Left lung (tissue), 10 donors: ENCODE results near the gene OAS2. TPM values are rescaled to one million over a fixed set of nuclear protein-coding genes. Genes with fewer than 3 reads are reported as not detected.

Source experiments
- ATAC-seq: fragments of 200-7000 bp; cut with Tn5 transposase; one replicate; pipeline ENCODE4 v1.9.1; 2020; ENCODE audit warnings: moderate library complexity
- DNase-seq, 4 donors: peaks; one replicate each; pipeline ENCODE4 v3.0.0-alpha.2; 2013 to 2020
- H3K27ac ChIP-seq, 2 donors: fragments of 200-600 bp; sonication (generic) in 1 of 2; one replicate each; pipeline versions ENCODE4 v1.5.0 to v1.8.0; 2020 to 2021
- H3K27me3 ChIP-seq, 2 donors: fragments of 200-600 bp; sonication (generic) in 1 of 2; one replicate each; pipeline versions ENCODE4 v1.5.0 to v1.8.0; 2020 to 2021
- H3K36me3 ChIP-seq, 2 donors: fragments of 200-600 bp; sonication (generic) in 1 of 2; one replicate each; pipeline versions ENCODE4 v1.5.0 to v1.8.0; 2020 to 2021
- H3K4me1 ChIP-seq, 2 donors: fragments of 200-600 bp; one replicate each; pipeline ENCODE4 v1.8.0; 2021
- H3K4me3 ChIP-seq, 2 donors: fragments of 200-600 bp; sonication (generic) in 1 of 2; one replicate each; pipeline versions ENCODE4 v1.5.0 to v1.8.0; 2020 to 2021; ENCODE audit warnings: mild to moderate bottlenecking in 1 of 2
- H3K9me3 ChIP-seq, 2 donors: fragments of 200-600 bp; sonication (generic) in 1 of 2; one replicate each; pipeline versions ENCODE4 v1.5.0 to v1.8.0; 2020 to 2021
- intact Hi-C, 2 donors: fragments of 100-400 bp; cut with DNase I; formaldehyde crosslinking; loops; one replicate each; pipeline versions ENCODE4 v1.11.2 to v1.14.2; 2022
- polyA plus RNA-seq, 6 donors: library from polyadenylated mRNA; unstranded; fragments of 120-200 nt; gene quantifications; one replicate each; pipeline ENCODE4 v1.2.1, GENCODE V29; 2013; ENCODE audit not compliant: insufficient read length in 6 of 6
- total RNA-seq, 2 donors: library from RNA; stranded (reverse); fragmentation: NEBNext Ultra II Directional; extraction: Animal tissue kit (Norgen Biotek cat#: 25700); gene quantifications; one replicate each; pipeline ENCODE4 v1.2.1, GENCODE V29; 2021
- TF ChIP-seq, protein P1 (sequence below), 2 donors: fragments of 200-600 bp; sonication (generic) in 1 of 2; IDR thresholded peaks; one replicate each; pipeline versions ENCODE4 v1.5.0 to v1.8.0; 2021; ENCODE audit warnings: antibody characterized with exemption in 2 of 2
- donor health status: DM: no; HTN: yes; CAD: no.
- donor health status: DM: no; HTN: no; CAD: no.

The OAS2 gene
- total and polyA plus RNA-seq, 8 donors = 5.5 to 35.3 (median 10.3) TPM

DNA sequence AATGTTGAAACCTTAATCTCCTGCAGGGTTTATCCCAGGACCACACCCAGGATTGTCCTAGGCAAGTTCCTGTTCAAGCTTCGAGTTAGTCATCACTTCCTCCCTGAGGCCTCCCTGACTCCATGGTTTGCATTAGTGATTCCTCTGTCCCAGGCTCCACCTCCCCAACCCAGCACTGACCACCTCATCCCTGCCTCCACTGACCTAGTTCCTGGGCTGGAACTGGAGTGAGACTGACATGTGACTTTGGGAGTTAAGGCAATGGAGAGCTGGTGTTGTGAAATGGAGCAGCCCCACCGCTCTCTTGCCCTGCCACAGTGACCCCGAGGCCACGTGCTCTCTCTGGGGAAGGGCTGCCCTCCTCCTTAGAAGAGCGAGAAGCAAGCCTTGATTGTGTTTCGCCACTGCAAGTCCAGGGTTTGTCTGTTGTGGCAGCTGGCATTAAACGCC, 62.4 kb downstream of the OAS2 start:
- H3K36me3 ChIP-seq = no peaks in the 10 kb centered on the region
- ATAC-seq = peak; percentile 93
- TF ChIP-seq, protein P1, sequence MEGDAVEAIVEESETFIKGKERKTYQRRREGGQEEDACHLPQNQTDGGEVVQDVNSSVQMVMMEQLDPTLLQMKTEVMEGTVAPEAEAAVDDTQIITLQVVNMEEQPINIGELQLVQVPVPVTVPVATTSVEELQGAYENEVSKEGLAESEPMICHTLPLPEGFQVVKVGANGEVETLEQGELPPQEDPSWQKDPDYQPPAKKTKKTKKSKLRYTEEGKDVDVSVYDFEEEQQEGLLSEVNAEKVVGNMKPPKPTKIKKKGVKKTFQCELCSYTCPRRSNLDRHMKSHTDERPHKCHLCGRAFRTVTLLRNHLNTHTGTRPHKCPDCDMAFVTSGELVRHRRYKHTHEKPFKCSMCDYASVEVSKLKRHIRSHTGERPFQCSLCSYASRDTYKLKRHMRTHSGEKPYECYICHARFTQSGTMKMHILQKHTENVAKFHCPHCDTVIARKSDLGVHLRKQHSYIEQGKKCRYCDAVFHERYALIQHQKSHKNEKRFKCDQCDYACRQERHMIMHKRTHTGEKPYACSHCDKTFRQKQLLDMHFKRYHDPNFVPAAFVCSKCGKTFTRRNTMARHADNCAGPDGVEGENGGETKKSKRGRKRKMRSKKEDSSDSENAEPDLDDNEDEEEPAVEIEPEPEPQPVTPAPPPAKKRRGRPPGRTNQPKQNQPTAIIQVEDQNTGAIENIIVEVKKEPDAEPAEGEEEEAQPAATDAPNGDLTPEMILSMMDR (IDR thresholded peaks at IDR 0.05) = no peak
- no peaks in the 10 kb centered on the region for H3K9me3 ChIP-seq
- H3K27me3 ChIP-seq = peaks cover 0 to 21% of the 10 kb centered on the region in 2 donors
- peak in 2 of 4 donors; percentile 83 to 86 for DNase-seq
- peak overlapping the region in 1 of 2 donors; percentile 59 for H3K27ac ChIP-seq
- peaks cover 0 to 7% of the 10 kb centered on the region in 2 donors for H3K4me1 ChIP-seq
- intact Hi-C loops = no loop called here
- H3K4me3 ChIP-seq = no peak overlapping the region

DNA sequence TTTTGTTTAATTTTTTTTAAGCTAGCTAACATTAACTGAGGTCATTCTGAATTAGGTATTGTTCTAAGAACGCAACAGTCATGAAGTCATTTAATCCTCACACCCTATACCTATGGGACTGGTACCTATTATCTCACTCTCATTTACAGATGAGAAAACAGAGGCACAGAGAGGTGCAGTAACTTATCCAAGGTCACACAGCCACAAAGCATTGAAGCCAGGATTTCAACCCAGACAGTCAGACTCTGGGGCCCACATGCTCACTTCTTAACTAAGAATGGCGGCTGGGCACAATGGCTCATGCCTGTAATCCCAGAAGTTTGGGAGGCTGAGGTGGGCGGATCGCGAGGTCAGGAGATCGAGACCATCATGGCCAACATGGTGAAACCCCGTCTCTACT, 63.2 kb downstream of the OAS2 start:
- Histone ChIP-seq H3K9me3 (no peaks in the 10 kb centered on the region), H3K4me3 (no peak overlapping the region), H3K27me3 (peaks cover 0 to 21% of the 10 kb centered on the region in 2 donors), H3K27ac (peak overlapping the region in 1 of 2 donors; percentile 59), H3K36me3 (no peaks in the 10 kb centered on the region), H3K4me1 (peaks cover 0 to 7% of the 10 kb centered on the region in 2 donors)
- TF ChIP-seq, protein P1 (IDR thresholded peaks at IDR 0.05) = no peak
- DNase-seq (no peak), ATAC-seq (no peak)
- intact Hi-C loops = no loop called here

DNA sequence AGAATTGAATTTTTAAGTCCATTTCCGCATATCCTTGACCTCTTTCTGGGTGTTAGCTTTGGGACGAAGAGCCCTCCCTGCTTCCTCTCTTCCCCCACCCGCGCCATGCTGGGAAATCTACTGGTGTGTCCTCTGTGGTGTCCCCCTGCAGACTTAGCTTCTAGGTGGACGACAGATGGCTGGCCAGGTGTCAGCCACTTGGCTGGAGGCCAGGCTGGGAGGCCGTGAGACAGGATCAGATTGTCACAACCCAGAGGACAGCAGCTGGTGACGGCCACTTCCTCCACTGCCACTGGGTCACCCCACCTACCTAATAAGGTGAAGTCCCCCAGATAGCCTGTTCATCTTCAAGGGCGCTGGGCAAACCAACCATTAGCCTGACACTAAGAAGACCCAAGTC, 64.9 kb downstream of the OAS2 start:
- H3K9me3 ChIP-seq = no peaks in the 10 kb centered on the region
- no peak overlapping the region for H3K4me3 ChIP-seq
- intact Hi-C loops = no loop called here
- ATAC-seq (no peak), DNase-seq (no peak)
- H3K4me1 ChIP-seq = peaks cover 0 to 7% of the 10 kb centered on the region in 2 donors
- H3K36me3 ChIP-seq = no peaks in the 10 kb centered on the region
- TF ChIP-seq, protein P1 (IDR thresholded peaks at IDR 0.05) = no peak
- H3K27me3 ChIP-seq = peaks cover 0 to 28% of the 10 kb centered on the region in 2 donors
- H3K27ac ChIP-seq = no peak overlapping the region

DNA sequence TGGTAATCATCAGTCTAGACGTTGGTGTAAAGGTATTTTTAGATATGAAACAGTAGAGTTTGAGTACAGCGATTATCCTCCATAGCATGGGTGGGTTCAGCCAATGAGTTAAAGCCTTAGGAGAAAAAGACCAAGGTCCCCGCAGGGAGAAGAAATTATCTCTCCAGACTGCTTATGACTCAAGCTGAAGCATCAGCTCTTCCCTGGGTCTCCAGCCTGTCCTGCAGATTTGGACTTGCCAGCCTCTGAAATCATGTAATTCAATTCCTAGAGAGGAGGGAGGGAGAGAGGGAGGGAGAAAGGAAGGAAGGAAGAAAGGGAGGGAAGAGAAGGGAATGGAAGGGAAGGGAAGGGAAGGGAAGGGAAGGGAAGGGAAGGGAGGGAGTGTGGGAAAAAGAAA, 66.2 kb downstream of the OAS2 start:
- Histone ChIP-seq H3K36me3 (no peaks in the 10 kb centered on the region), H3K27ac (no peak overlapping the region), H3K4me1 (peaks cover 0 to 7% of the 10 kb centered on the region in 2 donors), H3K9me3 (no peaks in the 10 kb centered on the region), H3K27me3 (peaks cover 0 to 34% of the 10 kb centered on the region in 2 donors), H3K4me3 (no peak overlapping the region)
- intact Hi-C loops = no loop called here
- TF ChIP-seq, protein P1 (IDR thresholded peaks at IDR 0.05) = no peak
- no peak for DNase-seq
- no peak for ATAC-seq

DNA sequence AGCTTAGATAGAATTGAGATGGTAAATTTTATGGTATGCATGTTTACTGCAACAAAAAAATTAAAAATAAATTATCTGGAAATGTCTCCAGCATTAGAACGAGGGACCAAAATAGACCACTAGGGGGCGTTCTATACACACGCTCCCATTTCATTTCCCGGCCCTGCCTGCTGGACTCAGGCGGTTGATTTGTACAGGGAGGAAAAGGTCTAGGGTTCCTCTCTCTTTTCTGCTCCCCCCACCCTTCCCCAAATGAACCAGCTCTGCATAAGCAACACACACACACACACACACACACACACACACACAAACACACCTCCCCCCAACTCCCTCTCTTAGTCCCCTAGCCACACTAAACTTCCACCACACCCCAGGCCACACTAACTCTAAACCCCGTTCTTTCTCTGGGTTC, 70.4 kb downstream of the OAS2 start:
- Histone ChIP-seq H3K27me3 (peaks cover 0 to 34% of the 10 kb centered on the region in 2 donors), H3K36me3 (no peaks in the 10 kb centered on the region), H3K4me1 (no peaks in the 10 kb centered on the region), H3K9me3 (no peaks in the 10 kb centered on the region), H3K4me3 (no peak overlapping the region), H3K27ac (no peak overlapping the region)
- DNase-seq (peak in 2 of 4 donors; percentile 35 to 73), ATAC-seq (peak; percentile 96)
- TF ChIP-seq, protein P1 (IDR thresholded peaks at IDR 0.05) = peak; percentile 77 to 81
- intact Hi-C loops = loop anchor here in 1 of 2 donors (5.0 kb wide), 1 partner anchor 124 kb away; no protein-coding TSS in a partner anchor
